Adrenal gland (tissue), 5 donors: ENCODE results near the gene CYRIA.

Experiments
- POLR2A ChIP-seq, 2 donors: fragments of 450-650 bp; IDR thresholded peaks; one replicate each; pipeline ENCODE4 v1.6.1; 2017; ENCODE audit warnings: antibody characterized with exemption in 2 of 2, mild to moderate bottlenecking in 2 of 2, moderate library complexity in 1 of 2
- TF ChIP-seq, protein P1 (sequence below), 6 experiments: fragments of 450-650 bp in 4 of 6; fragments of 200-600 bp in 2 of 6; sonication (generic) in 1 of 6; IDR thresholded peaks; 1 replicate in 5 of 6; 2 replicates in 1 of 6; pipeline versions ENCODE4 v1.5.1 to v1.8.0; 2016 to 2021; ENCODE audit warnings: antibody characterized with exemption in 6 of 6, mild to moderate bottlenecking in 2 of 6, moderate library complexity in 1 of 6
- donor health status: DM: no; HTN: no; CAD: no.

DNA sequence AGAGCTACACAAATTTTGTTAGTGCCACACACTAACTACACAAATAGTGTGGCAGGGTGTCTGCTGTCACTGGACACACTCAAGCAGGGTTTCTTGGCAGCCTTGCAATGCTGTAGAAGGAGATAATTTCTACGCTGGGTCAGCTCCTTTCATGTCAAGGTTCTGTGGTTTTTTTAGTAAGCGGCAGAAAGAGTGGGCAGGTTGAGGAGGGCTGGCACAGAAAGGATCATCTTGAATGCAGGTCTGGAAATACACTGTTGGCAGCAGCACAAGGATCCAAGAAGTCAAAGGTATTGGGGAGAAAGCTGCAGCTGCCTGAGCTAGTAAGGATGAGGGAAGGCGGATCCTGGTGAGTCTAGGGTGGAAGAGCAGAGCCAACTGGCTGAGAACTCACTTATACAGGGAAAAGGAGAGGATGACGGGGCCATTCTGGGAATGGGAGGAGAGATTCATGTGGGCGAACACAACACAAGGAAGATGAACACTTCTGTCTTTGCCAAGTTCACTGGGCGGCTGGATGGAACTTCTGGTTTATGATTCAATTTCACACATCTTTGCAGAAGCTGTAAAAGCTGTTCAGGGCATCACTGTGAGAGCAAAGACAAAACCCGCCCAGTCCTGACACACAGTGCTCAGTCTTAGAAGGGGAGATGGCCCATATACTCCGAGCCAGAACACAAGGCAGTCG, 16.9 kb upstream of the CYRIA start:
- TF ChIP-seq, protein P1, sequence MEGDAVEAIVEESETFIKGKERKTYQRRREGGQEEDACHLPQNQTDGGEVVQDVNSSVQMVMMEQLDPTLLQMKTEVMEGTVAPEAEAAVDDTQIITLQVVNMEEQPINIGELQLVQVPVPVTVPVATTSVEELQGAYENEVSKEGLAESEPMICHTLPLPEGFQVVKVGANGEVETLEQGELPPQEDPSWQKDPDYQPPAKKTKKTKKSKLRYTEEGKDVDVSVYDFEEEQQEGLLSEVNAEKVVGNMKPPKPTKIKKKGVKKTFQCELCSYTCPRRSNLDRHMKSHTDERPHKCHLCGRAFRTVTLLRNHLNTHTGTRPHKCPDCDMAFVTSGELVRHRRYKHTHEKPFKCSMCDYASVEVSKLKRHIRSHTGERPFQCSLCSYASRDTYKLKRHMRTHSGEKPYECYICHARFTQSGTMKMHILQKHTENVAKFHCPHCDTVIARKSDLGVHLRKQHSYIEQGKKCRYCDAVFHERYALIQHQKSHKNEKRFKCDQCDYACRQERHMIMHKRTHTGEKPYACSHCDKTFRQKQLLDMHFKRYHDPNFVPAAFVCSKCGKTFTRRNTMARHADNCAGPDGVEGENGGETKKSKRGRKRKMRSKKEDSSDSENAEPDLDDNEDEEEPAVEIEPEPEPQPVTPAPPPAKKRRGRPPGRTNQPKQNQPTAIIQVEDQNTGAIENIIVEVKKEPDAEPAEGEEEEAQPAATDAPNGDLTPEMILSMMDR (IDR thresholded peaks at IDR 0.05): no peak
- no peak for TF ChIP-seq POLR2A (IDR thresholded peaks at IDR 0.05)
